Measurements from ENCODE around the gene NLGN1. TPM values are rescaled to one million over a fixed set of nuclear protein-coding genes. Genes with fewer than 3 reads are reported as not detected.

NLGN1 gene
- total and polyA plus RNA-seq, 8 donors, result 3.1 to 11.9 (median 8.0) TPM

DNA sequence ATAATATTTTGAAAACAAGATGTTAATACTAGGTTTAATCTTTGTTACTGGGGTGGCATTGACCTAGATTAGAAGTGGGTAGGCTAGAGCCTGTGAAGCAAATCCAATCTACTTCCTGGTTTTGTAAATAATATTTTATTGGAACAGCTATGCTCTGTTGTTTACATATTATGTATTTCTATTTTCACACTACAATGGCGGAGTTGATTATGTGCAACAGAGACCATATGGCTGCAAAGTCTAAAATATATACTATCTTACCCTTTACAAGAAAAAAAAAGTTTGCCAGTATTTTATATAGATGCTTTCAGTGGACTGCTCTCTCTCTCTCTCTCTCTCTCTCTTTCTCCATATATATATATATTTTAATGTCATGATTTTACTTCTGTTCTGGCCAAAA lies 244.2 kb downstream of the NLGN1 start:
- DNase-seq, result no peak
- Histone ChIP-seq H3K27me3 (no peaks in the 10 kb centered on the region), H3K4me3 (no peak overlapping the region), H3K9me3 (peaks cover 0 to 6% of the 10 kb centered on the region in 2 donors), H3K27ac (no peak overlapping the region), H3K4me1 (no peaks in the 10 kb centered on the region), H3K36me3 (no peaks in the 10 kb centered on the region)
- intact Hi-C loops (cut with DNase I), result no loop called here
- ATAC-seq, result no peak
- TF ChIP-seq, protein P1, sequence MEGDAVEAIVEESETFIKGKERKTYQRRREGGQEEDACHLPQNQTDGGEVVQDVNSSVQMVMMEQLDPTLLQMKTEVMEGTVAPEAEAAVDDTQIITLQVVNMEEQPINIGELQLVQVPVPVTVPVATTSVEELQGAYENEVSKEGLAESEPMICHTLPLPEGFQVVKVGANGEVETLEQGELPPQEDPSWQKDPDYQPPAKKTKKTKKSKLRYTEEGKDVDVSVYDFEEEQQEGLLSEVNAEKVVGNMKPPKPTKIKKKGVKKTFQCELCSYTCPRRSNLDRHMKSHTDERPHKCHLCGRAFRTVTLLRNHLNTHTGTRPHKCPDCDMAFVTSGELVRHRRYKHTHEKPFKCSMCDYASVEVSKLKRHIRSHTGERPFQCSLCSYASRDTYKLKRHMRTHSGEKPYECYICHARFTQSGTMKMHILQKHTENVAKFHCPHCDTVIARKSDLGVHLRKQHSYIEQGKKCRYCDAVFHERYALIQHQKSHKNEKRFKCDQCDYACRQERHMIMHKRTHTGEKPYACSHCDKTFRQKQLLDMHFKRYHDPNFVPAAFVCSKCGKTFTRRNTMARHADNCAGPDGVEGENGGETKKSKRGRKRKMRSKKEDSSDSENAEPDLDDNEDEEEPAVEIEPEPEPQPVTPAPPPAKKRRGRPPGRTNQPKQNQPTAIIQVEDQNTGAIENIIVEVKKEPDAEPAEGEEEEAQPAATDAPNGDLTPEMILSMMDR (IDR thresholded peaks at IDR 0.05), result no peak

GRCh38 chr3:173644086-173645082 lies 246.8 kb downstream of the NLGN1 start:
- no peak overlapping the region for H3K4me3 ChIP-seq
- peaks cover 0 to 6% of the 10 kb centered on the region in 2 donors for H3K9me3 ChIP-seq
- H3K4me1 ChIP-seq, result no peaks in the 10 kb centered on the region
- DNase-seq, result peak in 1 of 4 donors; percentile 43
- H3K27me3 ChIP-seq, result no peaks in the 10 kb centered on the region
- H3K36me3 ChIP-seq, result no peaks in the 10 kb centered on the region
- TF ChIP-seq, protein P1 (IDR thresholded peaks at IDR 0.05), result no peak
- no peak overlapping the region for H3K27ac ChIP-seq
- ATAC-seq, result no peak
- intact Hi-C loops (cut with DNase I), result no loop called here

DNA sequence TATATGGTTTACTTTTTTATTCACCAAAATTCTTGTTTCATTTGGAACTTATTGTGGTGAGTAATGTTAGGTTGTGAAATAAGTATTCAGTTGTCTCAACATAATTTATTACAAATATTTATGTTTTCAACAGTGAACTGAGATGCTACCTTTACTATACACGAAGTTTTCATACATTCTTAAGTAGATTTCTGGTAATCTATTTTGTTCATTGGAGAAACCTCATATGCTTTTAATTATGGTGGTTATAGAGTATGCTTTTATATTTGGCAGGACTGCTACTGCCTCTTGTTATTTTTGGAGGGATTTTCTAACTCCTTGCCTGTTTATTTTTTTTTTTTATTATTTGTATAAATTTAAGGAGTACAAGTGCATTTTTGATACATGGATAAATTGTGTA lies 253.1 kb downstream of the NLGN1 start:
- TF ChIP-seq, protein P1 (IDR thresholded peaks at IDR 0.05), result no peak
- no peak overlapping the region for H3K27ac ChIP-seq
- DNase-seq, result no peak
- H3K36me3 ChIP-seq, result no peaks in the 10 kb centered on the region
- intact Hi-C loops (cut with DNase I), result no loop called here
- ATAC-seq, result no peak
- no peaks in the 10 kb centered on the region for H3K9me3 ChIP-seq
- no peaks in the 10 kb centered on the region for H3K27me3 ChIP-seq
- no peaks in the 10 kb centered on the region for H3K4me1 ChIP-seq
- no peak overlapping the region for H3K4me3 ChIP-seq

- DNase-seq (no peak), ATAC-seq (no peak)
- H3K27ac ChIP-seq, result no peak overlapping the region
- TF ChIP-seq, protein P1 (IDR thresholded peaks at IDR 0.05), result no peak
- no peaks in the 10 kb centered on the region for H3K36me3 ChIP-seq
- H3K9me3 ChIP-seq, result peaks cover 0 to 3% of the 10 kb centered on the region in 2 donors
- intact Hi-C loops (cut with DNase I), result no loop called here
- no peak overlapping the region for H3K4me3 ChIP-seq
- no peaks in the 10 kb centered on the region for H3K27me3 ChIP-seq
- no peaks in the 10 kb centered on the region for H3K4me1 ChIP-seq
These were observed 254.5 kb downstream of the NLGN1 start for GRCh38 chr3:173652093-173652492.

DNA sequence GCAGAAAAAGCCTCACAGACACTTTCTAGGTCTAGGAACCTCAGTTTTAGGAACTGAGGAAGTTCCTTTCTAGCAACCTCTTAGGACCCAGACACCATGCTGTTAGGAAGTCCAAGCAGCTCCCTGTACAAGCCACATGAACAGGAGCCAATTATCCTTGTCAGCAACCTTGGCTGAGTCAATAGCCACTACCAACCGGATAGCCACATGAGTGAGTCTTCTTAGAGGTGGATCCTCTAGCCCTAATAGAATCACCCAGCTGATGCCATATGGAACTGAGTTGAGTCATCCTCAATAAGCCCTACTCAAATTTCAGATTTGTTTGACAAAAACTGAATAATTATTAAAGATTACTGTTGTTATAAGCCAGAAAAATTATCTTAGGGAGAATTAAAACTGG lies 256.2 kb downstream of the NLGN1 start:
- ATAC-seq, result no peak
- intact Hi-C loops (cut with DNase I), result no loop called here

More for the DNA sequence above, 256.2 kb downstream of the NLGN1 start:
- TF ChIP-seq, protein P1 (IDR thresholded peaks at IDR 0.05), result no peak
- no peaks in the 10 kb centered on the region for H3K27me3 ChIP-seq
- H3K4me1 ChIP-seq, result no peaks in the 10 kb centered on the region
- no peak overlapping the region for H3K27ac ChIP-seq
- no peak overlapping the region for H3K4me3 ChIP-seq
- H3K36me3 ChIP-seq, result no peaks in the 10 kb centered on the region
- peaks cover 0 to 3% of the 10 kb centered on the region in 2 donors for H3K9me3 ChIP-seq
- no peak for DNase-seq
